Activated T-helper 1 cell treated with anti-CD3 and anti-CD28 coated beads, Interleukin-12 subunit alpha, Interleukin-12 subunit beta, Interleukin-2, Interleukin-4 antibody, amounts not matched to agents 30 ng/mL and 10 ng/mL and 1 ng/mL, durations not matched to agents 14 hours and 24 hours and 36 hours (primary cell): Measurements from ENCODE around the gene INIP. TPM values are rescaled to one million over a fixed set of nuclear protein-coding genes. Genes with fewer than 3 reads are reported as not detected.

Source experiments
- DNase-seq: peaks from one replicate; pipeline ENCODE4 v3.0.0; 2021; ENCODE audit warnings: low spot score
- H3K27ac Mint-ChIP-seq: one replicate; pipeline ENCODE4 v1.8.0; 2021; ENCODE audit warnings: mild to moderate bottlenecking, mixed read lengths
- H3K27me3 Mint-ChIP-seq: one replicate; pipeline ENCODE4 v1.8.0; 2022; ENCODE audit warnings: mild to moderate bottlenecking, moderate library complexity, mixed read lengths; ENCODE audit not compliant: insufficient read depth
- H3K36me3 Mint-ChIP-seq: one replicate; pipeline ENCODE4 v1.8.0; 2021; ENCODE audit warnings: low read depth, mixed read lengths
- H3K4me1 Mint-ChIP-seq: one replicate; pipeline ENCODE4 v1.8.0; 2021; ENCODE audit warnings: low read depth, mixed read lengths
- H3K4me3 Mint-ChIP-seq: one replicate; pipeline ENCODE4 v1.8.0; 2021; ENCODE audit warnings: mild to moderate bottlenecking, moderate library complexity, mixed read lengths
- H3K9me3 Mint-ChIP-seq: one replicate; pipeline ENCODE4 v1.8.0; 2021; ENCODE audit warnings: mixed read lengths
- intact Hi-C: fragments of 100-400 bp; cut with micrococcal nuclease; formaldehyde crosslinking; loops from one replicate; pipeline ENCODE4 v1.15.1; 2024
- total RNA-seq: library from RNA; stranded (reverse); gene quantifications from 2 replicates; pipeline ENCODE4 v1.2.3, GENCODE V29; 2022

The INIP gene
- total RNA-seq = 38.3 and 46.4 TPM in 2 replicates

DNA sequence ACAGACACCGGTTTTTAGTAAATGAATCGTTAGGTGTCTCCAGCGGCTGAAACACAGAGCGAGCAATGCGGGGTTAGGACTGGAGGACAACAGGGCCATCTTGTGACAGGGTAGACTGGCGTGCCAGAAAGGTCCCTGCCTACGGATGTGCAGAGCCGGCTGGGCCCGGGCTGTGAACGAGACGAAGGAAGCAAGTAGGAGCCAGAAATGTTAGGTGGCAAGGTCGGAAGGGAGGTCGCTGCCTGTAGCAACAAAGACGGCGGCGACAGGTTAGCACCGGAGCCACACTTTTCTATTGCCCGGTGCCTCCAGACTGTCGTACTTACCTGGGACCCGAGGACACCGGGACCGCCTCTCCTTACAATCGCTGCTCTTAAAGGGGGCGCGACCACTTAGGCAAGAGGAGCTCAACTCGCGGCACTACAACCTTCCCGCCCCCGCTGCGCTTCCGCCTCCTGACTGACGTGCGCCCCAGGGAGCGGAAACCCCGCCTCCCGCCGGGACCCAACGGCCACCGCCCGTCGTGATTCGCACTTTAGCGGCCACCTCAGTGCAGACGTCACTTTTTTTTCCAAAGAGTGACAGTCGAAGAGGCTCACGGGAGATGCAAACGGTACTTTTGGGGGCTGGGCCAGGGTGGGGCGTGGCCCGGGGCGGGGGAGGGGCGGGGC lies at the start of gene INIP:
INIP (minus strand) TSS at position 457 of the 671 bp plus-strand sequence. CDS start 1,632 bp downstream, outside the sequence.
- Mint-ChIP-seq H3K4me3 (peak within 1 kb of the TSS; percentile 99), H3K36me3 (peaks cover 3% of the 10 kb centered on the region), H3K9me3 (no peaks in the 10 kb centered on the region), H3K4me1 (peaks cover 35% of the 10 kb centered on the region), H3K27ac (peak within 1 kb of the TSS; percentile 100), H3K27me3 (no peaks in the 10 kb centered on the region)
- peak; percentile 98 for DNase-seq
- intact Hi-C loops = loop anchor here (1.0 to 10.0 kb wide), 15 partner anchors 10 to 1233 kb away; partner anchors contain the start of genes ALAD, ECPAS, FKBP15 and PTBP3

- DNase-seq = no peak
- peaks cover 13% of the 10 kb centered on the region for H3K4me1 Mint-ChIP-seq
- peaks cover 15% of the 10 kb centered on the region for H3K36me3 Mint-ChIP-seq
- intact Hi-C loops = no loop called here
- H3K27me3 Mint-ChIP-seq = peaks cover 3% of the 10 kb centered on the region
- no peak overlapping the region for H3K27ac Mint-ChIP-seq
- no peak overlapping the region for H3K4me3 Mint-ChIP-seq
- H3K9me3 Mint-ChIP-seq = peaks cover 14% of the 10 kb centered on the region
Measured at GRCh38 chr9:112765281-112765680, 47.4 kb upstream of the INIP start.

GRCh38 chr9:112764837-112765236 lies 46.9 kb upstream of the INIP start:
- intact Hi-C loops = no loop called here
- peaks cover 14% of the 10 kb centered on the region for H3K36me3 Mint-ChIP-seq
- H3K27ac Mint-ChIP-seq = no peak overlapping the region
- no peak for DNase-seq
- no peak overlapping the region for H3K4me3 Mint-ChIP-seq
- peaks cover 18% of the 10 kb centered on the region for H3K4me1 Mint-ChIP-seq
- H3K27me3 Mint-ChIP-seq = peaks cover 3% of the 10 kb centered on the region
- peaks cover 14% of the 10 kb centered on the region for H3K9me3 Mint-ChIP-seq

DNA sequence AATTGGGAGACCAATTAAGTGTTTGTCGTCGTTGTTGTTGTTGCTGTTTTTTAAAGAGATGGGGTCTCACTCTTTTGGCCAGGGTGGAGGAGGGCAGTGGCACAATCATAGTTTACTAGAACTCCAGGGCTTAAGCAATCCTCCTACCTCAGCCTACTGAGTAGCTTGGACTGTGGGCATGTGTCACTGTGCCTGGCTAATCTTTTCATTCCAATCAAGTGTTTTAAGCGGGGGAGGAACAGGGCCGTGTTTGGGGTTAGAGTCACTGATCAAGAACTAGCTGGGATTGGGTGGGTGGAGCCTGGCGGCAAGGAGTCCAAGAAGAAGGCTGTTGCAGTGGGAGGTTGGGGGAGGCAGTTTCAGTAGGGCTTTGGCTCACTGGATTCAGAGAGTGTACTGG lies 46.4 kb upstream of the INIP start:
- peaks cover 10% of the 10 kb centered on the region for H3K36me3 Mint-ChIP-seq
- peaks cover 14% of the 10 kb centered on the region for H3K9me3 Mint-ChIP-seq
- no peak overlapping the region for H3K27ac Mint-ChIP-seq
- H3K4me3 Mint-ChIP-seq = no peak overlapping the region
- intact Hi-C loops = no loop called here
- peaks cover 3% of the 10 kb centered on the region for H3K27me3 Mint-ChIP-seq
- no peak for DNase-seq
- H3K4me1 Mint-ChIP-seq = peaks cover 19% of the 10 kb centered on the region

DNA sequence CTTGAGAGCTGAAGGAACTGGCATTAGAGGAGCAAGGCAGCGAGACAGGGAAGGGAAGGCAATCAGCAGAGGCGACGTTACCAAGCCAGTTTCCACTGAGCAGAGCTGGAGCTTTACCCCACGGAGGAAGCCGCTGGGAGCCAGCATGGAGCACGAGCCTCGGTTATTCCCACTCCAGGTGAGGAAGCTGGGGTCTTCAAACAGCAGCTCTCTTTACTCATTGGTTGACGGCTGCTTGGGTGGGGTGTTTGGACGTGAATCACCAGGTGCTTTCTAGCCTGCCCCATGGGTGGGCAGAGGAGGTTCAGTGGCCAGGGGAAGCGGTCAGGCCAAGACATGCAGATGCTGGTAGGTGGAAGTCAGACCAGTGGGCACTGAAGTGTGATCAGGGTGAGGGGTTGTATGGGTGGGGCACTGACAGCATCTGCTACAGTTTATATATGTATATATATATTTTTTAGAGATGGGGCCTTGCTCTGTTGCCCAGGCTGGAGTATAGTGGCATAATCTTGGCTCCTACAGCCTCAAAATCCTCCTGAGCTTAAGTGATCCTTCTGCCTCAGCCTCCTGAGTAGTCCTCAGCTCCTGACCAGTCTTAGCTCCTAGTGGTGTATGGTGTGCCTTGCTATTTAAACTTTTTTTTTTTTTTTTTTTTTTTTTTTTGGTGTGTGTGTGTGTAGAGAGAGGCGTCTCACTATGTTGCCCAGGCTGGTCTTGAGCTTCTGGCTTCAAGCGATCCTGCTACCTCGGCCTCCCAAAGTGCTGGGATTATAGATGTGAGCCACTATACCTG lies 45.0 kb upstream of the INIP start:
- intact Hi-C loops = no loop called here
- H3K4me3 Mint-ChIP-seq = no peak overlapping the region
- peaks cover 10% of the 10 kb centered on the region for H3K9me3 Mint-ChIP-seq

GRCh38 chr9:112761912-112762655 lies 44.2 kb upstream of the INIP start:
- intact Hi-C loops = no loop called here

More for the DNA sequence above, 45.0 kb upstream of the INIP start:
- Mint-ChIP-seq H3K27me3 (peaks cover 3% of the 10 kb centered on the region), H3K4me1 (peaks cover 17% of the 10 kb centered on the region), H3K27ac (no peak overlapping the region), H3K36me3 (peaks cover 7% of the 10 kb centered on the region)
- no peak for DNase-seq

GRCh38 chr9:112760821-112761220 lies 42.9 kb upstream of the INIP start:
- DNase-seq = no peak
- no peaks in the 10 kb centered on the region for H3K9me3 Mint-ChIP-seq
- H3K36me3 Mint-ChIP-seq = peaks cover 6% of the 10 kb centered on the region
- H3K27me3 Mint-ChIP-seq = peaks cover 3% of the 10 kb centered on the region
- intact Hi-C loops = no loop called here
- no peak overlapping the region for H3K27ac Mint-ChIP-seq
- H3K4me1 Mint-ChIP-seq = peaks cover 32% of the 10 kb centered on the region
- H3K4me3 Mint-ChIP-seq = no peak overlapping the region

More at GRCh38 chr9:112761912-112762655, 44.2 kb upstream of the INIP start:
- Mint-ChIP-seq H3K4me1 (peaks cover 26% of the 10 kb centered on the region), H3K9me3 (peaks cover 8% of the 10 kb centered on the region), H3K4me3 (no peak overlapping the region), H3K27me3 (peaks cover 3% of the 10 kb centered on the region), H3K27ac (no peak overlapping the region), H3K36me3 (peaks cover 6% of the 10 kb centered on the region)
- no peak for DNase-seq

GRCh38 chr9:112757940-112758339 lies 40.0 kb upstream of the INIP start:
- intact Hi-C loops = no loop called here
- H3K36me3 Mint-ChIP-seq = peaks cover 12% of the 10 kb centered on the region
- H3K27me3 Mint-ChIP-seq = peaks cover 4% of the 10 kb centered on the region
- H3K4me3 Mint-ChIP-seq = no peak overlapping the region
- DNase-seq = no peak
- peaks cover 59% of the 10 kb centered on the region for H3K4me1 Mint-ChIP-seq
- H3K9me3 Mint-ChIP-seq = no peaks in the 10 kb centered on the region
- no peak overlapping the region for H3K27ac Mint-ChIP-seq

GRCh38 chr9:112757282-112757883 lies 39.5 kb upstream of the INIP start:
- no peak for DNase-seq

GRCh38 chr9:112755675-112756074 lies 37.8 kb upstream of the INIP start:
- DNase-seq = no peak
- Mint-ChIP-seq H3K36me3 (peaks cover 13% of the 10 kb centered on the region), H3K27me3 (peaks cover 6% of the 10 kb centered on the region), H3K4me3 (no peak overlapping the region), H3K9me3 (no peaks in the 10 kb centered on the region), H3K27ac (no peak overlapping the region), H3K4me1 (peaks cover 70% of the 10 kb centered on the region)
- intact Hi-C loops = loop anchor here (2.0 kb wide), 1 partner anchor 859 kb away; the partner anchor contains the start of gene UGCG

More at GRCh38 chr9:112757282-112757883, 39.5 kb upstream of the INIP start:
- H3K27me3 Mint-ChIP-seq = peaks cover 4% of the 10 kb centered on the region
- peaks cover 64% of the 10 kb centered on the region for H3K4me1 Mint-ChIP-seq
- H3K27ac Mint-ChIP-seq = no peak overlapping the region
- H3K9me3 Mint-ChIP-seq = no peaks in the 10 kb centered on the region
- intact Hi-C loops = no loop called here
- H3K36me3 Mint-ChIP-seq = peaks cover 10% of the 10 kb centered on the region
- no peak overlapping the region for H3K4me3 Mint-ChIP-seq

DNA sequence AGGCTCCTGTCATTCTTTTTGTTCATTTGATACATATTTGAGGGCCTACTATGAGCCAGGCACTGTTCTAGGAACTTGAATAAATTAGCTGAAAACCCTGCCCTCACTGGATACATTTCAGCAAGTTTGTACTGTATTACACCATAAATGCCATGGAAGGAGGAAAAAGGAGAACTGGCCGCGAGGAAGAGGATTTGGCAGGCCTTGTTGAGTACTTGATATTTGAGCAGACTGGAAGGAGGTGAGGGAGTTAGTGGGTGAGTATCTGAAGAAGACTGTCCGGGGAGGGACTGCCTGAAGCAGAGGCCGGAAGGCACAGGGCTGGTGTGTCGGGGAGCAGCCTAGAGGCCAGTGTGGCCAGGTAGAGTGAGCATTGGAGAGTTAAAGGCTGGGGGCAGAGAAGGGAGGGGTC lies 37.1 kb upstream of the INIP start:
- intact Hi-C loops = loop anchor here (2.0 kb wide), 1 partner anchor 858 kb away; the partner anchor contains the start of gene UGCG
- peaks cover 68% of the 10 kb centered on the region for H3K4me1 Mint-ChIP-seq
- peak overlapping the region; percentile 16 for H3K4me3 Mint-ChIP-seq

DNA sequence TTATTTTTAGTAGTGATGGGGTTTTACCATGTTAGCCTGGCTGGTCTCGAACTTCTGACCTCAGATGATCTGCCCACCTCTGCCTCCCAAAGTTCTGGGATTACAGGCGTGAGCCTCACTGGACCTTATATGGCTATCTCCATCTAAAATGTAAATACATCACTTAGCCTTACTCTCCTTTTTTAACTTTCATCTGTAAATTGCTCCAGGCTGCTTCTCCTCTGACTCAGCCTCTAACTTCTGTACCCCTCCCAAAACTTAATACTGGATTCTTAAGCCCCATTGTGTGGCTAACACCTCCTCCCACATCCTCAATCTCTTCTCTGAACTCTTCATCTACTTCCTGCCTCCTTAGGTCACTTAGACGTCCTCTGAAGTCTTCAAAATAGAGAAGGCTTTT lies 36.7 kb upstream of the INIP start:
- Mint-ChIP-seq H3K4me1 (peaks cover 69% of the 10 kb centered on the region), H3K36me3 (peaks cover 16% of the 10 kb centered on the region), H3K27me3 (peaks cover 5% of the 10 kb centered on the region), H3K9me3 (no peaks in the 10 kb centered on the region), H3K4me3 (peak overlapping the region; percentile 16), H3K27ac (peak overlapping the region; percentile 82)
- intact Hi-C loops = loop anchor here (1.0 to 5.0 kb wide), 7 partner anchors 17 to 858 kb away; partner anchors contain the start of genes INIP and UGCG
- DNase-seq = peak; percentile 58

More for the DNA sequence above, 37.1 kb upstream of the INIP start:
- Mint-ChIP-seq H3K9me3 (no peaks in the 10 kb centered on the region), H3K36me3 (peaks cover 16% of the 10 kb centered on the region), H3K27me3 (peaks cover 5% of the 10 kb centered on the region), H3K27ac (peak overlapping the region; percentile 82)
- no peak for DNase-seq
